ENCODE measurements around the gene PTBP3.

DNA sequence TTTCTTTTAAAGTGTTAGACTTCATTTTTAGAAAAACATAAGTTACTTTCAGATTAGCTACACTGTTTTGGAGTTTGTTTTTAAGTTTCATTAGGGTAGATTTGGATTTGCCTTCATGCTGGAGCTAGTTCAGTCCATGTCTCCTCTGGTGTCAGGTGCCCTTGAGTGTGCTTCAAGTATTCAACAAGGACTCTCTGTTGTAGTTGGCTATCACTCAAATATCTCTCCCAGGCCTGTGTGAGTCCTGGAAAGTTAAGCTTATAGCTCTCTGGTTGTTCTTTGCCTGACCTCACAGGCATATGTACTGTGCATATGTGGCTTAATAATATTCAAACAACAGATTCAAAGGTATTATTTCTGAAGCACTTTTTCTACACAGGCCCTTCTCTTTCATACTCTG, 45.4 kb downstream of the PTBP3 start:
- TF ChIP-seq, protein P1, sequence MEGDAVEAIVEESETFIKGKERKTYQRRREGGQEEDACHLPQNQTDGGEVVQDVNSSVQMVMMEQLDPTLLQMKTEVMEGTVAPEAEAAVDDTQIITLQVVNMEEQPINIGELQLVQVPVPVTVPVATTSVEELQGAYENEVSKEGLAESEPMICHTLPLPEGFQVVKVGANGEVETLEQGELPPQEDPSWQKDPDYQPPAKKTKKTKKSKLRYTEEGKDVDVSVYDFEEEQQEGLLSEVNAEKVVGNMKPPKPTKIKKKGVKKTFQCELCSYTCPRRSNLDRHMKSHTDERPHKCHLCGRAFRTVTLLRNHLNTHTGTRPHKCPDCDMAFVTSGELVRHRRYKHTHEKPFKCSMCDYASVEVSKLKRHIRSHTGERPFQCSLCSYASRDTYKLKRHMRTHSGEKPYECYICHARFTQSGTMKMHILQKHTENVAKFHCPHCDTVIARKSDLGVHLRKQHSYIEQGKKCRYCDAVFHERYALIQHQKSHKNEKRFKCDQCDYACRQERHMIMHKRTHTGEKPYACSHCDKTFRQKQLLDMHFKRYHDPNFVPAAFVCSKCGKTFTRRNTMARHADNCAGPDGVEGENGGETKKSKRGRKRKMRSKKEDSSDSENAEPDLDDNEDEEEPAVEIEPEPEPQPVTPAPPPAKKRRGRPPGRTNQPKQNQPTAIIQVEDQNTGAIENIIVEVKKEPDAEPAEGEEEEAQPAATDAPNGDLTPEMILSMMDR (conservative IDR thresholded peaks at IDR 0.05 in 1 of 2, IDR thresholded peaks at IDR 0.05 in 1 of 2; ENCODE audit: low read depth in 1 of 2, low read length in 2 of 2) = no peak
- no peak for TF ChIP-seq EZH2 (IDR thresholded peaks at IDR 0.05; ENCODE audit: low read length, missing control alignments)

Measured in fibroblast of lung (primary cell).